Subcutaneous adipose tissue (tissue), 4 donors: ENCODE measurements around the gene PRR23C. TPM values are rescaled to one million over a fixed set of nuclear protein-coding genes. Genes with fewer than 3 reads are reported as not detected.

Experiments used
- CTCF ChIP-seq: fragments of 450-650 bp; IDR thresholded peaks from one replicate; pipeline ENCODE4 v1.5.1; 2016; ENCODE audit warnings: low read depth, mild to moderate bottlenecking, control low read depth, antibody characterized with exemption, moderate library complexity
- total RNA-seq, 4 donors: library from RNA; depleted of rRNA; stranded (reverse); fragments of >200 nt; gene quantifications; one replicate each; pipeline ENCODE4 v1.1.0, GENCODE V29; 2016

Gene PRR23C
- total RNA-seq, 4 donors from 2014 or later: not detected

GRCh38 chr3:139020036-139020867 lies 24.4 kb downstream of the PRR23C start:
- TF ChIP-seq CTCF: no peak

GRCh38 chr3:139016430-139017048 lies 28.2 kb downstream of the PRR23C start:
- TF ChIP-seq CTCF: no peak

GRCh38 chr3:139006051-139006716 lies 38.5 kb downstream of the PRR23C start, which contains the start of gene PRR23A:
Gene PRR23A (minus strand): TSS chr3:139006268. CDS start chr3:139006268, 0 bp downstream.
- no peak for TF ChIP-seq CTCF

GRCh38 chr3:139005356-139005993 lies 39.2 kb downstream of the PRR23C start:
- TF ChIP-seq CTCF: no peak

GRCh38 chr3:138995706-138996105 lies 49.0 kb downstream of the PRR23C start:
- no peak for TF ChIP-seq CTCF

Other genes starting within 250 kb of the PRR23C start
- gene PIK3CB, start 210.0 kb downstream of the PRR23C start, total RNA-seq: 10 to 100 TPM; 36.6 to 44.0 (median 38.9) TPM
- gene FOXL2, start 97.8 kb downstream of the PRR23C start, total RNA-seq: not detected
- not detected for gene FOXL2NB, start 97.7 kb downstream of the PRR23C start, total RNA-seq
- not detected for gene PRR23A, start 38.6 kb downstream of the PRR23C start, total RNA-seq
- not detected for gene PRR23B, start 24.0 kb downstream of the PRR23C start, total RNA-seq